HG03520 (cell line): ENCODE measurements around the gene HPN.

Experiments used
- ATAC-seq: cut with Tn5 transposase; IDR thresholded peaks from one replicate; pipeline ENCODE4 v1.9.1; 2021; ENCODE audit warnings: mild to moderate bottlenecking, moderate library complexity; ENCODE audit not compliant: unreplicated experiment

HPN gene

DNA sequence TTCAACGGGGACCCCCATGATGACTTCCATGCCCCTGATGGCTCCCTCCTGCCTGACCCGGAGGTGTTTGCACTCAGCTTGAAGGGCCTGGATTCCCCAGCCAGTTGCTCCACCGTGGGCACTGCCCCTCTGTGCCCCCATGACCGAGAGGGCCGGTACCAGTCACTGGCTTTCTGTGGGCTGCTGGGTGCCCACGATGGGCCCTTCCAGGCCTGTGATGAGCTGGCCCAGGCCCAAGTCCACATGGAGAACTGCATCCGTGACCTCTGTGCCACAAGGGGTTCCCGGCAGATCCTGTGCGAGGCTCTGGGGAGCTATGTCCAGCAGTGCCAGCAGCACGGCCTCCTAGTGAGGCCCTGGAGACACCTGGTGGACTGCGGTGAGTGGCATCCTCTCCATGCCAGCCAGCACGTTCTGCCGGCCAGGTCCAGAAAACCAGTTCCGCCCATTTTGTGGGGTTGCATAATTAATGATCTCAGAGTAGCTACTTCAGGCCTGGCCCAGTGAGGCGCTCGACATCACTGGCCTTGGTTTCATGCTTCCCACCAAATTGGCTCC lies 39.2 kb downstream of the HPN start:
- ATAC-seq = no peak

DNA sequence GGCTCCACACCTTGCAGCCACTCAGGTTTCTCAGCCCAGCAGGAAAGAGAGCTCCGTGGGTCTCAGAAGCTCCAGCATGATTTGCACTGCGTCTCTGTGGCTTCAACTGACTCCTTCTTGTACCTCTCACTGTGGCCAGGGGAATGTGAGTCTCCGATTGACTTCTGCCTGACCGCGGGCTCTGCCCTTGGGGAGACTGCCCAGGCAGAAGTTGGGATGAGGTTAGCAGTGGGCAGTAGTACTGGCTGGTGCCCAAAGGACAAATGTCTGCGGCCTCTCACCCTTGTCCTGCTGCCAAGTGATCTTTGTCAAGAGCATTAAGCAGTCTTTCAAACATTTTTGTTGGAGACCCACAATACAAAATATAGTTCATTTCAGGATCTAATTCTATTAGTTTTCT lies 39.7 kb downstream of the HPN start:
- ATAC-seq = no peak

DNA sequence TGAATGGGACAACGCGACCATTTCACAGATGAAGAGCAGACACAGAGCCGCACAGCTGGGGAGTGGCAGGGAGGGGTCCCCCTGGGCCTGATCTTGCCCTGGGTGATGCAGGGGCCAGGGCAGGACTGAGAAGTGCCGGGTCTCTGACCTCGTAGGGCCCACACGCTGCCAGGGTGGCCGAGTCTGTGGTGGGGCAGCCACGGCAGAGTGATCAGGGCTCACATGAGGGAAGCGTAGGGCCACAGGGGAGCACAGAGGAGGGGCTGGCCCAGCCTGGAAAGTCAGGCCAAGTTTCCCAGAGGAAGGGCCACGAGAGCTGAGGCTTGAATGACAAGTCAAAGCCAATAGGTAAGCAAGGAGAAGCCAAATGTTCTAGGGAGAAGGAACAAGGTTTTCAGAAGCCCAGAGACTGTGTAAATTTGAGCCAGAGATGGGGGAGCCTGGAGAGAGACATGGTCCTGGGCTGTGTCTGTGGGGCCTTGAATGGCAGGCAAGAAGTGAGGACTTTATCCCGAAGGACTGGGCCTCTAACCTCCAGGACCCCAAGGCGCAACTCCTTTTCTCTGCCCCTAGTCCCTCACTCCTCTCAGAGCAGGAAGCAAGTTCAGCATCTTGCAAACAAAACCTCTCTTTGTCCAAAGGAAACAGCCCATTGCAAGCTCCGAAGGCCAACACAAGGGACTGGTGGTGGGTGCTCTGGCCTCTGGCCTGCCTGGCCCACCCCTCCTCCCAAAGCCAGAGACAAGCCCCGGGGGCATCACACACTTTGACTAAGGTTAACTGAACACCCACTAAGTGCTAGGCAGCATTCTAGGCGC lies 42.4 kb downstream of the HPN start:
- no peak for ATAC-seq

DNA sequence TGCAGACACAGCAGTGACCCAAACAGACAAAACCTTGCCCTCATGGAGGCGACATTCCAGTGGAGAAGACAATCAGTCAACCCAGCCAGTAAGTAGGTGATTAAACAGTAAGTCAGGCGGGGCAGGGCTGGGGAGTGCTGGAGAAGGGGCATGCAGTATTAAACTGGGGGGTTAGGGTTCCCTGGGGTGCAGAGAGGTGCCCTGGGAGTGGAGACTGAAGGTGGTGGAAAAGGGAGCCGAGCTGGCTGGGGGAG lies 42.9 kb downstream of the HPN start:
- no peak for ATAC-seq

DNA sequence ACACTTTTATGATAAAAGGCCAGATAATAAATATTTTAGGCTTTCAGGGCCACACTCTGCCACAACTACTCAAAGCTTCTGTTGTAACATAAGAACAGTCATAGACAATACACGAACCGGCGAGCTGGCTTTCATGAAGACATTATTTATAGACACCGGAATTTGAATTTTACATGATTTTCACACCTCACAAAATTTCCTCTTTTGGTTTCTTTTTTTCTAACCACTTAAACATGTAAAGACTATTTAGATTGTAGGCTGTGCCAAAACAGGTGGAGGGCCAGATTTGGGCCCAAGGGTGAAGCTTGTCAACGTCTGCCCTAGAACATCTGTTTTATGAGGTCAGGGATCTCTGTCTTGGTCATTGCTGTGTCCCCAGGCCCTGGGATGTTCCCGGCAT lies 44.4 kb downstream of the HPN start:
- no peak for ATAC-seq

DNA sequence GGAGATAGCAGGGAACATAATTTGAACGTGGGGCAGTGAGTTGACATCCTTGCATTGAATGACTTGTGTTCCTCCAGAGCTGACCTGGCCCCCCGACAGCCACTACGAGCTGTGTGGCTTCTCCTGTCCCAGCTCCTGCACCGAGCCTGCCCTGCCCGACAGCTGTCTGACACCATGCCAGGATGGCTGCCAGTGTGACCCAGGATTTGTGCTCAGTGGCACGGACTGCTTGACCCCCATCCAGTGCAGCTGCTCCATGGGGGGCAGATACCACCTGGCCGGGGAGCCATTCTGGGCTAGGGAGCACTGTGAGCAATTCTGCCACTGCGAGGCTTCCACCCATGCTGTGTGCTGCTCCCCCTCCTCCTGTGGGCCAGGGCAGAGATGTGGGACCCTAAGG lies 44.9 kb downstream of the HPN start:
- no peak for ATAC-seq

DNA sequence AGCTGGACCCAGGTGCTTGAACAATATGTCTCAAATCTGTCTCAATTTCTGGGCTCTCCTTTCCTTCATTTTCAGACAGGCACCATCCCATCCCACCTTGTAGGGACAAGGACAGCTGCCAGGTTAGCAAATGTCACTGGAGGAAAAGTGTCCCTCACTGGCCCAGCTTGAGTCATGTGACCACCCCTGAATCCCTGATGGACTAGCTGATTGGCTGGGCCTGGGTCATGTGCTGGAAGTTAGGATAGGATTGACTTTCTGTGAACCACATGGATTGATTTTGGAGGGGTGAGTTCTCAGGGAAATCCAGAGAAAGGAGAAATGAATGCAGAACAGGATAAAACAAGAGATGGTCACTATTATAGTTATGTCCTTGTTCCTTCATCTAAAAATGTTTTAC lies 45.9 kb downstream of the HPN start:
- ATAC-seq = no peak

DNA sequence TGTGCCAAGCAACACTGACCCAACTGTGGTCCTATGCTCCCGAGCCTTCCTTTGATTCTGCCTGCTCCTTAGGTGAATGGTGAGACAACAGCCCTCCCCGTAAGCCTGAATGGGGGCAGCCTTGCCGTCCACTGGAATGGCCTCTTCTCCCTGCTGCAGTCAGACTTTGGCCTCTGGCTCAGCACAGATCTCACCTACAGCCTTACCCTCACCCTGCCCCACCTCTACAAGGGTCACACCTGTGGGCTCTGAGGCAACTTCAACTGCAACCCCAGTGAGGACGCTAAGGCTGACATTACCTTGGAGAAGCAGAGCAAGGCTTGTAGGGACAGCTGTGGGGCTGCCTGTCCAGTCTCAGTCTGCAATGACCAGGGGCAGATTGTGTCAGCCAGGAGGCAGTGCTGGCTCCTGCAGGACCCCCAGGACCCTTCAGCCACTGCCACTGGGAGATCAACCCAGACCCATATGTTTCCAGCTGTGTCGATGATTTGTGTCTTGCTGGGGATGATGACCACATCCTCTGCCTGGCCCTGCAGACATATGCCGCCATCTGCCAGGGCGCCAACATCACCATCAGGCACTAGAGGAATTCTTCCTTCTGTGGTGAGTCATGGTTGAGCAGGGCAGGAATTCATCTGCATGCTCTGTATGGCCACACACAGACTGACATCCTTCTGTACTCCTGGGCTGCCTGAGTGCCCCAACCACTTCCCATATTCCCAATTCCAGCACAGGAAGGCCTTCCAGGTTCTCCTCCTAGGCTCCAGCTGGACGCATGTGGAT lies 46.8 kb downstream of the HPN start:
- ATAC-seq = no peak

DNA sequence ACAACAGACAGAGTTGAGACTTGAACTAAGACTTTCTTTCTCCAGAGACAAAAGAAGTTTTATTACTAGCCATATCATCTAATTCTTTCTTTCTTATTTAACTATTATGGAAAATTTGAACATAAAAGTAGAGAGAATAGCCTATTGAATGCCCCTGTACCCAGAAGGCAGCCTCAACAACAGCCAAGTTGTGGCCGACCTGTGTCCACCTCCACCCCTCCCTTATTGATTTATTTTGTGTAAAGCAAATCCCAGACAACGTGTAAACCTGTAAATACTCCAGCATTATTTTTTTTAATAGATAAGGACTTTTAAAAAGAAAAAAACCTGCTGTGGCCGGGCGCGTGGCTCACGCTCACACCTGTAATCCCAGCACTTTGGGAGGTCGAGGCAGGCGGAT lies 48.0 kb downstream of the HPN start:
- ATAC-seq = no peak

DNA sequence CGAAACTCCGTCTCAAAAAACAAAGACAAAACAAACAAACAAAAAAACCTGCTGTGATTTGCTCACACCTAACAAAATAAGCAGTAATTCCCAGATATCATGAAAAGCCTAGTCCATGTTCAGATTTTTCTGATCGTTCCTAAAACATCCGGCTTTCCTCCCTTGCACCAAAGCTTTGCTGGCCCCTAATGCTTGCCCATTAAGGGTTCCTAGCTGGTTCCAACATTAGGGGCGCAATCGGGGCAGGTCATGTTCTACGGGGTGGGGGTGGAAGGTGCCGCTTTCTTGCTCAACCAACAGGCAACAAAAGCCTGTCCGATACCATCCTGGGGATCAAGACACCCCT lies 48.6 kb downstream of the HPN start:
- no peak for ATAC-seq

DNA sequence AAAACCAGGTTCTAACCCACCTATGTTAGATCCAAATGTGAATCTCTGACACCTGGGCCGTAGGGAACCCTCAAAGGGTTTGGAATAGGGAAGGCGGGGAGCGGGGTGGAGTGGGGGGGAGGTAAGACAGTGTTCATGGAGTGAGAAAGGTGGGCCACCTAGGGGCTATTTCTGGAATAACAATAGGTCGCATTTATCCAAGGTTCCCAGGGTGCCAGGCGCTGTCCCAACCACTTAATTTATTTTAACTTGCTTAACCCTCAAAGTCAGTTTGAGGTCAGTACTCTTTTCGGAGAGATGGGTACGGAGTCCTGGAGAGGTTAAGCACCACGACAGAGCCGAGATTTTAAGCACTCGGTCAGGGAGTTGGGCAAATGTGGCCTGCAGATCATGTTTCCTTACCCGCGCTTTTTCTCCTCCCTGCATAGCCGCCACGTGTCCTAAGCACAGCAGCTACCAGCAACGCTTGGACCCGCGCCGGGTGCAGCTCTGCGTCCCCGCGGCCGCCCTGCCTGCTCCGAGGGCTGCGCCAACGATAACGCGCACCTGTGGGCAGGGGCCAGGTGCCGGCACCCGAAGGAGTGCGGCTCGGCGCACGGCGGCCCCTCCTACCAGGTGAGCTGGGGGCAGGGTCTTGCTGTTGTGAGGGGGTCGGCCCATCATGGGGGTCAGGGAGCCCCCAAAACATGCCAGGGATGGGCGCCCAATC lies 49.1 kb downstream of the HPN start:
- ATAC-seq = no peak

DNA sequence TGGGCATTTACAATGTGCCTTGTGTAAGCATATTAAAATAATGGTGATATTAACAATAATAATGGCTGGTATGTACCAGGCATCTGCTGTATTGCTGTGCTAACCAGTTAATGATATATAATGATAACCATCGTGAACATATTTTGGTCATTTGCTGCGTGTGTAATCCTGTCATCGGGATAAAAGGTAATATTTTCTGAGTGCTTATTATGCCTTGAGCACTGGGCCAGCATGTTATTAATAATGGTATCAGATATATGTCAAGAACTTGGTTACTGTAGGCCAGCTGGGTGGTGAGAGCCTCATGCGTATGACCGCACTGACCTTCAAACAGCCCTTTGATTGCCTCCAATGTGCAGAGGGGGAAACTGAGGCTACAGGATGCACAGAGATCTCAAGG lies 51.9 kb downstream of the HPN start:
- no peak for ATAC-seq

DNA sequence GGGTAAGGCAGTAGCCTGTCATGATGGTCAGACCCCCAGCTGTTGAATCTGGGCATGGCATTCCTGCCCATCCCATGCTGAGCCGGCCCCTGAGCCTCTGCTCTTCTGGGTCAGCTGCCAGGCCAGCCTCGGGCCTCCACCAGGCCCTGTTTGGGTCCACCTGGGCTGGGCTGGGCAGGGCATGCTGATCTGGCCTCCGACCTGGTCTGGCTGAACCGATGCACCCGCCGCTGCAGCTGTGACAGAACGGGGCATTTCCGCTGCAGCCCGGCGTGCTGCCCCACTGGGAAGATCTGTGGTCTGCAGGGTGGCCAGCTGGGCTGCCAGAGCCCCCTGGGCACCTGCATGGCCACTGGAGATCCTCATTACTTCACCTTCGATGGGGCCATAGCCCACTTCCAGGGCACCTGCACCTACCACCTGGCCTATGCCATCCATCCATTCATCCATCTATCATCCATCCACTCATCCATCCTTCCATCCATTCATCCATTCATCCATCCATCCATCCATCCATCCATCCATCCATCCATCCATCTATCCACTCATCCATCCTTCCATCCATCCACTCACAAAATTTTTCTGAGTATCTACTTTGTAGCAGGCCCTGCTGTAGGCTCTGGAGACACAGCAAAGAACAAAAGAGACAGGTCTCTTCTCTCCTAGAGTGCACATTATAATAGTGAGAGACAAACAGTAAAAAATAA lies 52.6 kb downstream of the HPN start:
- no peak for ATAC-seq

DNA sequence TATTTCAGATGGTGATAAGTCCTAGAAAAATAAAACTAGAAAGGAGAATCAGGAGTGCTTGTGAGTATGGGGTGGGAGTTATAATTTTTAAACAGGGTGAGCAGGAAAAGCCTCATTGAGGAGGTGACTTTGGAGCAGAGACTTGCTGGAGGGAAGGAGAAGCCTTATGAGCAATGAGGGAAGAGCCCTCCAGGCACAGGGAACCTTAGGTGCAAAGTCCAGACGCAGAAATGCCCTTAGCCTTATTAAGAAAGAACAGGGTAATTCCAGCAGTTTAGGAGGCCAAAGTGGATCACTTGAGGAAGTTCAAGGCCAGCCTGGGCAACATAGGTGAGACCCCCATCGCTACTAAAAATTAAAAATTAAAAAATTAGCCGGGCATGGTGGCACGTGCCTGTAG lies 53.1 kb downstream of the HPN start:
- ATAC-seq = no peak

DNA sequence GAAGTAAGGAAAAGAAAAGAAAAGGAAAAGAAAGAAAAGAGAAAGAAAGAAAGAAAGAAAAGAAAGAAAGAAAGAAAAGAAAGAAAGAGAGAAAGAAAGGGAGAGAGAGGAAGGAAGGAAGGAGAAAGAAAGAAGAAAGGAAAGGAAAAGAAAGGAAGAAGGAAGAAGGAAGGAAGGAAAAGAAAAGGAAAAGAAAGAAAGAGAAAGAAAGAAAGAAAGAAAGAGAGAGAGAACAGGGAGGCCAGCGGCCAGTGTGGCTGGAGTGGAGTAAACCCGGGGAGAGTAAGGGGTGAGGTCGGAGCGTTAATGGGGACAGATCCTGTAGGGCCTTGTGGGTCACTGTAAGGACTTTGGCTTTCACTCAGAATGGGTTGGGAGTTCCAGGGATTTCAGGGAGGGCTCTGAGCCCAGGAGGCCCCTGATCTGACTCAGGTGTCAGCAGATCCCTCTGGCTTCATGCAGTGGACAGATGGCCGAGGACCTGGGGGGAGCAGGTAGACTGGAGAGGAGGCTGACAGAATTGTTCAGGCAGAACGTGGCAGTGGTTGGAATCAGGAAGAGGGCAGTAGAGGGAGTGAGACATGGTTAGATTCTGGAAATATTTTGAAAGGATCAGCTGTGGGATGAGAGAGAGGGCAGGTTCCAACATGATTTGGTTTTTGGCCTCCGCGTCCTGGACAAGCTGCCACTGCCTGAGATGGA lies 54.3 kb downstream of the HPN start:
- no peak for ATAC-seq

DNA sequence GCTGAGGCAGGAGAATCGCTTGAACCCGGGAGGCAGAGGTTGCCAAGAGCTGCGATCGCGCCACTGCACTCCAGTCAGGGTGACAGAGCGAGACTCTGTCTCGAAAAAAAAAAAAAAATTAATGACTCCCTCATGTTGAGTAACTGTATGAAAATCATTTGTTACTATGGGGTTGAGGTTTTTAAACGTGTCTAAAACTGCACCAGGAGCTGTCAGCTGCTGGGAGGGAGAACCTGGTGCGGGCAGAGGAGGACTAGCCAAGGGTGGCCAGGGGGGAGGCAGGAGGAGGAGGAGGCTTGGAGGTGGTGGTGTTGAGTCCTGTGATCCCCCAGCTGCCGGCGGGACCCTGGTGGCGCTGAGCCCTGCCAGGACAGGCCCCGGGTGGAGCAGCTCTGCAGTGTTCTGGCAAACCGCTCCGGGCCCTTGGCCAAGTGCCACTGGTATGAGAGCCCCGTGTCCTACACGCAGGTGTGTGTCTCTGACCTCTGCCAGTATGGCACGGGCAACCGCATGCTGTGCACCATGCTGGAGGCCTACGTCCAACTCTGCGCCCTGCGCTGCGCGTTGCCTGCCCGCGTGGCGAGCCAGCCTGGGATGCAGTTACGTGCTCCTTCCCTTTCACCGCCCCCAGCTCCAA lies 57.0 kb downstream of the HPN start:
- ATAC-seq = no peak

DNA sequence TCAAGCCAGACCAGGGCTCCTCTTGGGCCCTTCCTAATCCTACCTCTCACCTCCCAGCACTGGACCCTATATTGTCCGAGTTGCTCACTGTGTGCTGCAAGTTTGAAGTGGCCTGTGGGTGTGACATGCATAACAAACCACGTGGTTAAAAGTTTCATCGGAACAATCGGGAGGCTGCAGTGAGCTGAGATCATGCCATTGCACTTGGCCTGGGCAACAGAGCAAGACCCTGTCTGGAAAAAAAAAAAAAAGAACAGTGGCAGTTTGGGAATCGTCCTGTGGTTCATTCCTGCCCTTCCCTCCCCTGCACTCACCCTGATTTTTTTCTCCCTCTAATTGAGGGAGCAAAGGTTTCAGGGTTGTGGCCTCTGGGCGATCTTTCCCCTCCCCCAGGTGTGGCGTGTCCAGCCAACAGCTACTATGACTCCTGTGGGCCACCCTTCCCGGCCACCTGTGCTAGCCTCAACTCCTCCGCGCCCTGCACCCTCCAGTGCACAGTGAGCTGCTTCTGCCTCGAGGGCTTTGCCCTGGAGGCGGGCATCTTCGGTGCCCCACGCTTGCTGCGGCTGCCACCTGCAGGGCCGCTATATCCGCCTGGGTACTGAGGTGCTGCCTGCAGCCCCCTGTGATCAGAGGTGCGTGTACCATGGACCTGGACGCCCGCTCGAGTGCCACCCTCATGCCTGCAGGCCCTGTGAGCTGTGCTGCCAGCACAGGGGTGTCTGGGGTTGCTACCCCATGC lies 57.8 kb downstream of the HPN start:
- no peak for ATAC-seq

DNA sequence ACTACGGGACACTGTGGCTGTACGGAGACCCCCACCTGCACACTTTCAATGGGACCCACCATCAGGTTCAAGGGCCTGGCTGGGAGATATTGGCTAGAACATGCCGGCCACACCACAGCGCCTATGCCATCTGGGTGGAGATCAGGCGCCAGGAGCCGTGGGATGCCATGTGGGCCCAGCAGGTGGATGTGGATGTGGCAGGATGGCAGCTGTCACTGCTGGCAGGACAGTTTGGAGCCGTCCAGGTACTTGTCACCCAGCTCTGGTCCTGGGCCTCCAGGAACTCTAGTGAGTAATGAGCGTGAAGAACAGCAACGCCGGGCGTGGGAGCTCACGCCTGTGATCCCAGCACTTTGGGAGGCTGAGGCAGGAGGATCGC lies 58.4 kb downstream of the HPN start:
- ATAC-seq = no peak
